ENCODE data around the gene KCNQ5.

DNA sequence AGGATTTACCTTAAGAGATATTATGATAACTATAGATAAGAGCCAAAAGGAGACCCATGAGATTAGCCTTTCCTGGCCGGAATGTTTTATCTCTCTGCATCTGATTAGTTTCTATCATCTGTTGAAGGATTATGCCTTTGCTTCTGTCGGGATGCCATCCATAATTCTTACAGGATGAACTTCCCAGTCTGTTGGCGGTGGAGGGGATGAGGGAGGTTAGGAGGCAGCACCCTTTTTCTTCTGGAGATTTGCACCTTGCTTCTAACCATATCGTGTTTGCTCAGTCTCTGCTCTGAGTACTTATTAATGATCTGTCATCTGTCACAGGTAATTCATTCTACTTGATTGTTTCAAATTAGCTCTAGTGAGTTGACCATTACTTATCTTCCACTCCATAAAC, 311.4 kb downstream of the KCNQ5 start:
- TF ChIP-seq, protein P1, sequence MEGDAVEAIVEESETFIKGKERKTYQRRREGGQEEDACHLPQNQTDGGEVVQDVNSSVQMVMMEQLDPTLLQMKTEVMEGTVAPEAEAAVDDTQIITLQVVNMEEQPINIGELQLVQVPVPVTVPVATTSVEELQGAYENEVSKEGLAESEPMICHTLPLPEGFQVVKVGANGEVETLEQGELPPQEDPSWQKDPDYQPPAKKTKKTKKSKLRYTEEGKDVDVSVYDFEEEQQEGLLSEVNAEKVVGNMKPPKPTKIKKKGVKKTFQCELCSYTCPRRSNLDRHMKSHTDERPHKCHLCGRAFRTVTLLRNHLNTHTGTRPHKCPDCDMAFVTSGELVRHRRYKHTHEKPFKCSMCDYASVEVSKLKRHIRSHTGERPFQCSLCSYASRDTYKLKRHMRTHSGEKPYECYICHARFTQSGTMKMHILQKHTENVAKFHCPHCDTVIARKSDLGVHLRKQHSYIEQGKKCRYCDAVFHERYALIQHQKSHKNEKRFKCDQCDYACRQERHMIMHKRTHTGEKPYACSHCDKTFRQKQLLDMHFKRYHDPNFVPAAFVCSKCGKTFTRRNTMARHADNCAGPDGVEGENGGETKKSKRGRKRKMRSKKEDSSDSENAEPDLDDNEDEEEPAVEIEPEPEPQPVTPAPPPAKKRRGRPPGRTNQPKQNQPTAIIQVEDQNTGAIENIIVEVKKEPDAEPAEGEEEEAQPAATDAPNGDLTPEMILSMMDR (conservative IDR thresholded peaks at IDR 0.05; ENCODE audit: low read depth, low read length), result no peak
- TF ChIP-seq EZH2 (IDR thresholded peaks at IDR 0.05; ENCODE audit: borderline replicate concordance, low read depth, low read length, poor library complexity, severe bottlenecking), result no peak
